IPS-20b (cell line): ENCODE data around the gene CENATAC.
"Not testable (repeated sequence)": the region's sequence is repeated elsewhere in the genome, so short reads cannot be mapped to it uniquely, and the experiment has no call there.

Experiments
- H3K27ac ChIP-seq: one replicate; pipeline ENCODE4 v1.5.1; 2013; ENCODE audit warnings: low read length
- H3K27me3 ChIP-seq: 2 replicates; pipeline ENCODE4 v1.6.1; 2013; ENCODE audit warnings: mild to moderate bottlenecking, low read length, inconsistent platforms; ENCODE audit not compliant: insufficient read depth
- H3K36me3 ChIP-seq: 2 replicates; pipeline ENCODE4 v1.6.1; 2013; ENCODE audit warnings: low read depth, mild to moderate bottlenecking, inconsistent platforms, low read length, moderate library complexity; ENCODE audit not compliant: insufficient read depth
- H3K4me1 ChIP-seq: 2 replicates; pipeline ENCODE4 v1.6.1; 2013; ENCODE audit warnings: mild to moderate bottlenecking, control low read depth, inconsistent platforms, low read length, moderate library complexity; ENCODE audit not compliant: insufficient read depth
- H3K4me3 ChIP-seq: 2 replicates; pipeline ENCODE4 v1.5.1; 2013; ENCODE audit warnings: mild to moderate bottlenecking, low read length, inconsistent platforms
- H3K9ac ChIP-seq: 2 replicates; pipeline ENCODE4 v1.6.1; 2013; ENCODE audit warnings: low read depth, mild to moderate bottlenecking, inconsistent platforms, low read length, moderate library complexity
- H3K9me3 ChIP-seq: 2 replicates; pipeline ENCODE4 v1.6.1; 2013; ENCODE audit warnings: mild to moderate bottlenecking, low read depth, low read length, inconsistent platforms; ENCODE audit not compliant: insufficient read depth

CENATAC gene

DNA sequence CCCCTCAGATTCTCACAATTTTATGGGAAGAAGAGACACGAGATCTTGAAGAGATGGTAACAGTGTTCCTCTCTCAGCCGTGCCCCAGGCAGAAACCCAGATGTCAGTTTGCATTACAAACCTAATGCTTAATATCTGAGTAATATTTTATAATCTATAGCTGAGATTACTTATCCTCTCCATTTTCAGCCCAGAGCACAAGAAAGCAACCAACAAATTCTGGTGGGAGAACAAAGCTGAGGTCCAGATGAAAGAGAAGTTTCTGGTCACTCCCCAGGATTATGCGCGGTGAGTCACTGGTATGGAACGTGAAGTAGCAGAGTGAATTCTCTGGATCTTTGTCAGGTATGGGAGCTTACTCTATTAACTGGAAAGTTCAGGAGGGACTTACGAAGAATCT lies 884 bp downstream of the CENATAC start:
- peaks cover 48% of the 10 kb centered on the region for H3K36me3 ChIP-seq

DNA sequence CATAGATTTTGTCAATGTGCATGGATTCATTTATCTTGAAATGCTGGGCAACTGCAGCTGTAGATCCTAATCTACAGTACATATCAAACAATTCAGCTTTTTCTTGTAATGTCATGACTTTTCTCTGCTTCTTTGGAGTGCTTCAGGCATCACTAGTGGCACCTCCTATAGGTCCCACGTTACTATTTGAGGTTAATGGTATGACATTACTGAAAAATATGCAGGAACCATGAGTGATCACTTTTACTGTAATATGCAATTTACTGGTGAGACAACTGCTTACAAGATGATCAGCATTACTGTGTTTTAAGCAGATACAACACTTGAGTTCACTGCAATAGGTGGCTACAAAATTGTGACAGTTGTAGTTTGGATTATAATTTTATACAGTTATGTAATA lies 3.0 kb downstream of the CENATAC start:
- Histone ChIP-seq H3K9me3 (no peaks in the 10 kb centered on the region), H3K36me3 (peaks cover 64% of the 10 kb centered on the region), H3K27ac (no peak overlapping the region), H3K4me1 (peaks cover 8% of the 10 kb centered on the region), H3K4me3 (no peak overlapping the region), H3K27me3 (no peaks in the 10 kb centered on the region), H3K9ac (no peak overlapping the region)

More for the DNA sequence above, 884 bp downstream of the CENATAC start:
- peak overlapping the region; percentile 95 for H3K9ac ChIP-seq
- no peaks in the 10 kb centered on the region for H3K27me3 ChIP-seq
- H3K27ac ChIP-seq = peak overlapping the region; percentile 59
- H3K4me3 ChIP-seq = peak overlapping the region; percentile 96
- H3K4me1 ChIP-seq = peaks cover 8% of the 10 kb centered on the region
- no peaks in the 10 kb centered on the region for H3K9me3 ChIP-seq

DNA sequence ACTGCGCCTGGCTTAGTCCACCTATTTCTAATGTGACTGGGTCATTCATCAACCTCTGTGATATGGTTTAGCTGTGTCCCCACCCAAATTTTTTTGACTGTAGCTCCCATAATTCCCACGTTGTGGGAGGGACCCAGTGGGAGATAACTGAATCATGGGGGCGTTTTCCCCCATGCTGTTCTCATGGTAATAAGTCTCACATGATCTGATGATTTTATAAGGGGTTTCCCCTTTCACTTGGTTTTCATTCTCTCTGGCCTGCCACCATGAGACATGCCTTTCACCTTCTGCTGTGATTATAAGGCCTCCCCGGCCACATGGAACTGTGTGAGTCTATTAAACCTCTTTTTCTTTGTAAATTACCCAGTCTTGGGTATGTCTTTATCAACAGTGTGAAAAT lies 8.7 kb downstream of the CENATAC start:
- no peak overlapping the region for H3K27ac ChIP-seq
- no peak overlapping the region for H3K9ac ChIP-seq
- H3K9me3 ChIP-seq = no peaks in the 10 kb centered on the region
- no peak overlapping the region for H3K4me3 ChIP-seq
- peaks cover 84% of the 10 kb centered on the region for H3K36me3 ChIP-seq
- no peaks in the 10 kb centered on the region for H3K4me1 ChIP-seq
- H3K27me3 ChIP-seq = no peaks in the 10 kb centered on the region

DNA sequence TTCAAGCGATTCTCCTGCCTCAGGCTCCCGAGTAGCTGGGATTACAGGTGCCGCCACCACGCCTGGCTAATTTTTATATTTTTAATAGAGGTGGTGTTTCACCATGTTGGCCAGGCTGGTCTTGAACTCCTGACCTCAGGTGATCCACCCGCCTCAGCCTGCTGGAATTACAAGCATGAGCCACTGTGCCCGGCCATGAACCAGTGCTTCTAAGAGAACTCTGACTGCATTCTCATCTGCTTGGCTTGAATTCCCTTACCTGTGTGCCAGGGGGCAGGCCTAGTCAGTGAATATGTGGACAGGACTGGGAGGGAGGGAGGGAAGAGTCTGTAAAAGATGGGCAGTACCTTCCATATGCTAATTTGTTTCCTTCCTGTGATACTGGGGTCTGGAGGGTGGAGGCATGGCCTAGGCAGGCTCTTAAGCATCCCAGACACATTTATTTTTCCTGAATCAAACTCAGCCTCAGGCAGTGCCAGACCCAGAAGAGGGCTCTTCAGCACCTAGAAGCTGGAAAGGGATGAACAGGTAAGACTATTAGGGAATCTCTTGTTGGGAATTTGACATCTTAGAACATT lies 13.6 kb downstream of the CENATAC start:
- no peak overlapping the region for H3K9ac ChIP-seq
- peaks cover 90% of the 10 kb centered on the region for H3K36me3 ChIP-seq
- H3K9me3 ChIP-seq = no peaks in the 10 kb centered on the region
- no peak overlapping the region for H3K4me3 ChIP-seq
- H3K27me3 ChIP-seq = no peaks in the 10 kb centered on the region
- no peak overlapping the region for H3K27ac ChIP-seq
- peaks cover 2% of the 10 kb centered on the region; the same call in 1 of the 2 replicates for H3K4me1 ChIP-seq

DNA sequence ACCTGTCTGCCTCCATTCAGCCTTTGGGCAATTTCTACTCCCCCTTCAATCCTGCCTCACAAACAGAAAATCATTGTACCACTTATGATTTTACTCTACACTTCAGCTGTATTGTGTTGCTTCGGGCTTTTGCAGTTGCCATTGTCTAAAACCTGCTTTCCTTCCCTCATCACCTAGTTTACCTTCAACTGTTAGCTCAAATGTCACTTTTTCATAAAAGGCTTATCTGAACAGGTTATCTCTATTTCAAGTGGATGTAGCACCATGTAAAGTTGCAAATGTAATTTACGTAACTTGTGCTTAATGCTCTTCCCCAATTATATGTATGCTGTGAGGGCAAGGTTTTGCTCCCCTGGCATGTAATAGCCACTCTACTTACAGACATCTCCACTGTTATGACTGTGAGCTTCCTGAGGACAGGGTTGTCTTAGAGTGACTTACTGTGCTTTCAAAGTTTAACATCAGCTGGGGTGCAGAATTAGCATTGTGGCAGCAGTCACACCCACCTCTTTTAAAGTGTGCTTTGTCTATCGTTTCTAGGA lies 14.8 kb downstream of the CENATAC start:
- H3K4me1 ChIP-seq = peaks cover 5% of the 10 kb centered on the region; the same call in 1 of the 2 replicates
- H3K4me3 ChIP-seq = no peak overlapping the region
- no peaks in the 10 kb centered on the region for H3K9me3 ChIP-seq
- peaks cover 91% of the 10 kb centered on the region for H3K36me3 ChIP-seq
- H3K27me3 ChIP-seq = no peaks in the 10 kb centered on the region
- H3K9ac ChIP-seq = no peak overlapping the region
- no peak overlapping the region for H3K27ac ChIP-seq

DNA sequence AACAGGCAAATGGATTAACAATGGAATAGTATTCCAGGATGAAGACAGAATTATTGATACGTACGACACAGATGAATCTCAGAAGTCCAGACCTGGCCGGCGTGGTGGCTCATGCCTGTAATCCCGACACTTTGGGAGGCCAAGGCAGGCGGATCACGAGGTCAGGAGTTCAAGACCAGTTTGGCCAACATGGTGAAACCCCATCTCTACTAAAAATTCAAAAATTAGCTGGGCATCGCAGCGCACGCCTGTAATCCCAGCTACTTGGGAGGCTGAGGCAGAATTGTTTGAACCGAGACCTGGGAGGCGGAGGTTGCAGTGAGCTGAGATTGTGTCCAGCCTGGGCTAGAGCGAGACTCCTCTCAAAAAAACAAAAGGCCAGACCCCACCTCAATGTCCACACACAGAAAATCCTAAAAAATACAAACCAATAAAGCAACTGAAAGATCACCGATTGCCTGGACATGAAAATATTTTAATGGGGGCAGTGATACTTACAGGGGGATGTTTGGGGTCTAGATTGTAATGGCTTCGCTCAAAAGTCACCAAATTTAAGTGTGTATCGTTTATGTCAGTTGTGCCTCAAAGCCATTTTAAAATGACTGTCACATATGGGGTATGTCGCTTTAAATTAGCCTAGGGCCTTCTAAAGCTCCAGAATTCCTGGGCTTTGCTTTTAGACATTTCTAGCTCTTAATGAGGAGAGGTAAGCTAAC lies 16.4 kb downstream of the CENATAC start:
- Histone ChIP-seq H3K9me3 (no peaks in the 10 kb centered on the region), H3K4me3 (no peak overlapping the region), H3K36me3 (peaks cover 81% of the 10 kb centered on the region), H3K27me3 (no peaks in the 10 kb centered on the region), H3K27ac (no peak overlapping the region), H3K4me1 (peaks cover 5% of the 10 kb centered on the region; the same call in 1 of the 2 replicates), H3K9ac (no peak overlapping the region)

DNA sequence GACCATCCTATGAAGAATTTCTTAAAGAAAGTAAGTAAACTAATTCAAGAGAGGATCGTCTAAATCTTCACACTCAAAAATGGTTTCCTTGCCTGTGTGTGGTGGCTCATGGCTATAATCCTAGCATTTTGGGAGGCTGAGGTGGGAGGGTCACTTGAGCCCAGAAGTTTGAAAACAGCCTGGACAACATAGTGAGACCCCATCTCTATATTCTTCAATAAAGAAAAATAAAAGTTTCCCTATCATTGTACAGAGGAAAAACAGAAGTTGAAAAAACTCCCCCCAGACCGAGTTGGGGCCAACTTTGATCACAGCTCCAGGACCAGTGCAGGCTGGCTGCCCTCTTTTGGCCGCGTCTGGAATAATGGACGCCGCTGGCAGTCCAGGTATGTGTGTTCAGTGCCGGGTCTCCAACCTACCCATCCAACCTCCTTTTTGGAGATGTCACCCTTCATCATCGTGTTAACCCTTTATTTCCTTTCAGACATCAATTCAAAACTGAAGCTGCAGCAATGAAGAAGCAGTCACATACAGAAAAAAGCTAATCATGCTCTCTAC lies 17.2 kb downstream of the CENATAC start:
- Histone ChIP-seq H3K4me1 (peaks cover 10% of the 10 kb centered on the region), H3K9ac (no peak overlapping the region), H3K4me3 (no peak overlapping the region), H3K27me3 (no peaks in the 10 kb centered on the region), H3K27ac (no peak overlapping the region), H3K9me3 (no peaks in the 10 kb centered on the region), H3K36me3 (peaks cover 77% of the 10 kb centered on the region)

DNA sequence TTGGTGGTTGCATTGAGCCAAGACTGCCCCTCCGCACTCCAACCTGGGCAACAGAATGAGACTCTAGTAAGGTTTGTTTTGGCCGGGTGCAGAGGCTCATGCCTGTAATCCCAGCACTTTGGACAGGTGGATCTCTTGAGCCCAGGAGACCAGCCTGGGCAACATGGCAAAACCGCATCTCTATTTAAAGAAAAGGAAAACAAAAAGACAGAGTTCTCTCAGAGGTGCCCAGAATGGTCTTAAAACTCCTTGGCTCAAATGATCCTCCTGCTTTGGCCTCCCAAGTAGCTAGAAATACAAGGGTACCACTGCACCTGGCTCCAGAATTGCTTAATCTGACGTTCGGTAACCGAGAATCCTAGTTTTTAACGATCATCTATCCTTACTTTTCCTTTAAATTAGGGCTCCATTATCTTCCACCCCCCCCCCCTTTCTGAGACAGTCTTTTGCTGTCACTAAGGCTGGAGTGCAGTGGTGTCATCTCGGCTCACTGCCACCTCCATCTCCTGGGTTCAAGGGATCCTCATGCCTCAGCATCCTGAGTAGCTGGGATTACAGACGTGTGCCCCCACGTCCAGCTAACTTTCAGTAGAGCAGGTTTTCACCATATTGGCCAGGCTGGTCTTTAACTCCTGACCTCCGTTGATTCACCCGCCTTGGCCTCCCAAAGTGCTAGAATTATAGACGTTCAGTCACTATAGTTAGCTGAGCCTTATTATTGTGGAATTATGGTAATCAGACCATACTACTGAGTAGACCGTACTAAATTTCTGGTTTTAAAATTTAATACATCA lies 18.5 kb downstream of the CENATAC start:
- Histone ChIP-seq H3K27ac (no peak overlapping the region), H3K4me1 (peaks cover 10% of the 10 kb centered on the region), H3K36me3 (peaks cover 73% of the 10 kb centered on the region), H3K9ac (peak overlapping the region; percentile 99; the same call in 1 of the 2 replicates), H3K4me3 (peak overlapping the region; percentile 85), H3K27me3 (no peaks in the 10 kb centered on the region), H3K9me3 (no peaks in the 10 kb centered on the region)

DNA sequence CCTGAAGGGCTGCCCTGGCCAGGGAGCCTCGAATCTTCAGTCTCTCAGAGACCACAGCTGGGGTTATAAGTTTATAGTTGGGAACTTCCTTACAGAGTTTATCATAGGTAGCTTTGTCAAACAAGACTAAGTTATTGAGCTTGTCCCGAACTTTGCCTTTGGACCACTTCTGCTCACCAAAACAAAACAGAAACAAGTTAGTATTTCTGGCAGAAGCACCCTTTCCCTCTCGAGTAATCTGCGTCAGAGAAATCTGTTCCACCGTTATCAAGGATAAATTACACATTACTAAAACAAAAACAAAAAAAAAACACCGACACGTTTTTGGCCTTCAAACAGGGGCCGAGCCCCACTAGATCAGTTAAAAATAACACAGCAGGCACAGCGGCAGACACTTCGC lies 19.4 kb downstream of the CENATAC start:
- H3K9me3 ChIP-seq, H3K27me3 ChIP-seq, H3K4me1 ChIP-seq: not testable (repeated sequence)
- Histone ChIP-seq H3K4me3 (peak overlapping the region; percentile 85), H3K36me3 (peaks cover 73% of the 10 kb centered on the region), H3K9ac (peak overlapping the region; percentile 99), H3K27ac (peak overlapping the region; percentile 96)

DNA sequence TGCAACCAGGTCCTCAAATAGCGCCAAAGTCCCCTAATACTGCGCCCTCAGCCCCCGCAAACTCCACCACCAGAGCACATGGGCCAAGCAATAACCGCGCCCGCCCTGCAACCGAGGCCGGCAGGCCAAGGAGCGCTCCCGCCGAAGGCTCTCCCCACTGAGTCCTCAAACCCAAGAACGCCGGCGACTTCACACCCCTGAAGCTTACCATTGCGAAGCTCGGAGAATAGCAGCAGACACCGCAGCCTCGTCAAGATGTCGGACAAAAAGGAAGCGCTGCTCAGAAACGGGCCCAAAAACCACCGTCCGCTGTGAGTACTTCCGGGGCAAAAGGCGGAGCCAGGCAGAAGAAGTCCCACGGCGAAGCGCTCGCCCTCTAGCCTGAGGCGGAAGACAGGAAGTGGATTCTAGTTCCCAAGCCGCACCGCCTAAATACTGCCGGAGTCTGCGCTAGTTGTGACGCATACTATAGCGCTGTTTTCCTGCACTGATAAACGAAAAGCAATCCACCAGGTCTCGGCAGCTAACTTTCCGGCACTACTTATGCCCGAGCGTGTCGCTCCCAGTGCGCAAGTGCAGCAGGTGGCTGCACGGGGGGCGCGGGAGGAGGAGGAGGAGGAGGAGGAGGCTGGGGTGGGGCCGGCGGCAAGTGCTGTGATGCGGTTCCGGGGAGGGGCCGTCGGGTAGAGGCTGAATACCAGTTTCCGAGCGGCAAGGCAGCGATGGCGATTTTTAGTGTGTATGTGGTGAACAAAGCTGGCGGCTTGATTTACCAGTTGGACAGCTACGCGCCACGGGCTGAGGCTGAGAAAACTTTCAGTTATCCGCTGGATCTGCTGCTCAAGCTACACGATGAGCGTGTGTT lies 20.4 kb downstream of the CENATAC start, which contains the start of the genes RPS25 and TRAPPC4:
TSS of gene RPS25 (minus strand) at position 270 of the 865 bp plus-strand sequence. CDS start at position 211, 59 bp downstream.
TSS of gene TRAPPC4 (plus strand) at position 693 of the 865 bp plus-strand sequence. CDS start at position 723, 30 bp downstream.
- peaks cover 75% of the 10 kb centered on the region for H3K36me3 ChIP-seq

More for the DNA sequence above, 20.4 kb downstream of the CENATAC start, which contains the start of the genes RPS25 and TRAPPC4:
- Histone ChIP-seq H3K9me3 (no peaks in the 10 kb centered on the region), H3K4me3 (peak within 1 kb of the TSS; percentile 85), H3K27ac (peak within 1 kb of the TSS; percentile 96), H3K27me3 (no peaks in the 10 kb centered on the region), H3K4me1 (peaks cover 10% of the 10 kb centered on the region), H3K9ac (peak within 1 kb of the TSS; percentile 99)
